Measurements from ENCODE around the gene SULT1C4.

The SULT1C4 gene

GRCh38 chr2:108376774-108377173, 980 bp upstream of the SULT1C4 start:
- no peak for DNase-seq

DNA sequence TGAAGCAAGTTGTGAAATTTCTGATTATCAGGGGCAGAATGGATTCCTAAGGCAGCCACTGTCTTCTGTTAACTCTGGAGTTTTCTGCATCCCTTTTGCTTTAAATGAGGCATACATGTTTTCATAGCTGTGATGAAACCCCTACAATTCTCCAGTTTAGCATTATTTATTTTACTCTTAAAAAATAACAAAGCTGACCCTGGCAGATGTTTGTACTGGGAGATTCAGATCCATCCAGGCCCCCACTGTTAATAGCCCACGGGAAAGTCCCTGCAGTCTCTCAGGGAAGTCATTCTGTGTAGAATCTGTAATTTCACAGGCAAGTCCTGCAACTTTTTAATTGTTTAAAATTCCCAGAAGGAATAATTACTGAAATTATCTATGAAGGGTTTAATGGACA, 353 bp upstream of the SULT1C4 start:
- DNase-seq: no peak

DNA sequence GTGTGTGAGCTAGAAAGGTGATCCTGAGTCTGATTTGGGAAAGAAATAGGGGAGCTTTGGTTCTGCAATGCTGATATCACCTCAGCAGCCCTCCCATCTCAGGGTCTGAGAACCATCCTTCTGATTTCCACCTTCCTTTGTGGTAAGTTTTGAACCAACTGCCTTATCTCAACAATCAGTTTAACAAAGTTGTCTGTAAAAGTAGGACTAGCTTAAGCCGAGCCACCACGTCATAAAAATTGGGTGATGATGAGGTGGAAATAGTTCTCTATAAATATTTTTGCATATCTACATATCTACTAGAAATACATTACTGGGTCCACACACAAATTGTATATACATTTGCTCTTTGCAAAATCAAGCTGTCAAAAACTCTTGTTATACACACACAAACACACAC, 1.1 kb downstream of the SULT1C4 start:
- DNase-seq: no peak

DNA sequence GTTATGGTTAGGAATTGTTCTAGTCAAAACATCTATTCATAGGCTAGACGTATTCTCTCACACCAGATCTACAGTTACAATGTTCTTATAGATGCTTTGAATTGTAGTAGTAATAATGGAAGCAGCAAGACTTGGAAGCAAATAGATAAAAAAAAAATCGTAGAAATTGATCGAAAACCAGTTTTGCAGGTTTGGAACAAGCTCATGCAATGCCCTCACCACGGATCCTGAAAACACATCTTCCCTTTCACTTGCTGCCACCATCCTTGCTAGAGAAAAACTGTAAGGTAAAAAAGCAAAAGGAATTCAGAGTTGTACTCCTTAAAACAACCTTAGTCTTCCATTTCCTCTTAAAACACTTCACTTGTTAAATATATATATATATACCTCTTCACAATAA, 4.4 kb downstream of the SULT1C4 start:
- no peak for DNase-seq

- DNase-seq: no peak
Measured at GRCh38 chr2:108383146-108383830, 5.5 kb downstream of the SULT1C4 start.

- no peak for DNase-seq
Measured at GRCh38 chr2:108384662-108385393, 7.1 kb downstream of the SULT1C4 start.

DNA sequence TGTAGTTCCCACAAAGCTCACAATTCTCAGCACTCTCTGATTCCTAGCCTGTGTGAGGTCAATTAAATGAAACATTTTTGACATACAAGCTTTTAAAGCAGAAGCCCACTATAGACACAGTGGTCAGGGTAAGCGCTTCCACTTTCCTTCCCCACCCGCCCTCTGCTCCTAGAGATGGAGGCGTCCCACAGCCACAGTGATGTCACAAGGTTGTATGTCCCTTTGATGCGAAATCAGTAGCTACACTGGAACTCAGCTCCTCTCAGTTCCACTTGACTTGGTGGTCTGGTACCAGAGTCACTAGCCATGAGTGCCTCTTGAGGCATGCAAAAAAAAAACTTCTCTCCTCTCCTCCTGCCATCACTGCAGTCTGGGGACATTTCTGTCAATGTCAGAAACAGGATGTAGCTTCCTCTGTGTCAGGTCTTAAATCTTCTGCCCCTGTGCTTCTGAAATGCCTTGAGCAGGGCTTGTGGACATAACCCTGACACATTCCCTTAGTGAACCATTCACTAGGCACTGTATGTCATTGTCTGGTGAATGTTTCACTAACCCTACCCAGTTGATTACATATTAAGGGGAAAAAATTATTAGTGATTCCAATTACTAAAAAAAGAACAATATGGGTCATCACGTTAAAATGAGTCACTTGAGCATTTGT, 7.8 kb downstream of the SULT1C4 start:
- DNase-seq: no peak

DNA sequence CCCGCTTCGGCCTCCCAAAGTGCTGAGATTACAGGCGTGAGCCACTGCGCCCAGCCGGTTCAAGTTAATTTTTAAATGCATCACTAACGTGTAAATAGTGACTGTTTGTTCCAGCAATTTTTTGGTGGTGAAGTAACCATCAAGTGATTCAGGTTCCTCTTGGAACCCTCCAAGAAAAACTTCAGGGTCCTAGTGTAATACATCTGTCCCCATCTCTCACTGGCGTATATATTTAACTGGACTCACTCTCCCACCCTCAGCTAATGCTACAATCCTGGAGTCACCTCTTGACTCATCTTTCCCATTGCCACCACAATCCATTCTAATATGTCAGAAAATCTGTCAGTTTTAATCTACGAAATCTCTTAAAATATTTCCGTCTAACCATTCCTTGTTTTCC, 10.3 kb downstream of the SULT1C4 start:
- DNase-seq: no peak

DNA sequence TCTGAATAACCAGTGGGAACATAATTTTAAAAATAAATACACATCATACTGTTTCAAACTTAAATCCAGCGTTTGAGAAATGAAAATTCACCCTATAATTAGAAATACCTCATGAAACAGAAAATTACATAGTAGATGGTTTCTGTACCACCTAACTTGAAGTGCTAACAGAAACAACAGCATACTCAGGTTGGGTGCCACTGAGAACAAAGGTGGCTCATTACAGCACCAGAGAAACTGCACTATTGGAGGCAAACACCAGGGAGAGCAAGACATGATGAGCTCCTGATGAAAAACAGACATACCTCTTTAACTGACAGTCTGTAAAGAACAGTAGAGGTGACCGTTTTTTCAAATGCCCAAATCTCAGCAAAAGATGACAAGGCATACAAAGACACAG, 12.6 kb downstream of the SULT1C4 start:
- no peak for DNase-seq

DNA sequence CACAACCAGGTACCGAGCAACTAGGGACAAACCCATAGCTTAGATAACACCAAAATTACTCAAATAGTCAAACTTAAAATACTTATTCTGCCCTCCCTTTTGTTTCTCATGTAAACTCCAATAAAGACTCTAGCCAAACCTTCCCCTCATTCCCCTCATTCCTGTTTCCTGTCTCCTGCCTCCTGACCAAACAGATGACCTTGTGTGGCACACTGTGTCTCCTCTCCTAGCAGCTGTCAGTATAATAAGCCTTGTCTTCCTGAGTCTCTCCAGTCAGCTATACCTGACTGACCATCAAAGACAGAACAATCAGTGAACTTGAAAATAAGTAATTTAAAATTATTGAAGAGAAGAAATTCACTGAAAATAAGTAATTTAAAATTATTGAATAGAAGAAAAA, 14.3 kb downstream of the SULT1C4 start:
- no peak for DNase-seq

- DNase-seq: no peak
Measured at GRCh38 chr2:108393197-108393596, 15.4 kb downstream of the SULT1C4 start.

- DNase-seq: no peak
Measured at GRCh38 chr2:108395155-108395554, 17.4 kb downstream of the SULT1C4 start.

DNA sequence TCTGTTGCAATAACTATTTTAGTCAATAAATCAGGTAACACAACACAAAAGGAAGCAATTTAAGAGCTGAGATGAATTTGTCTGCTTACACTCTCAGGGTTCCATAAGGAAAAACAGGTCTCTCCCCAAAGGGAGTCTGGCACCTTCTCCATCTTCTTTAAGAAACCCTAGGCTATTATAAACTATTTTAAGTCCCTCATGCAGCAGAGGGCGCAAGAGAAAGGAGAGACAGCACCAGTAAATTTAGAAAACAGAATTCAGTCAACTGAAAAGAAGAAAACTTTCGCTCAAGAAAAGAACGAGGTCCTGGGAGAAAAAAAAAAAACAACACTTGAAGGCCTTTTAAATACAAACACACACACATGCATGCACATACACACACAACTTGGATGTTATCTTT, 19.1 kb downstream of the SULT1C4 start:
- no peak for DNase-seq

DNA sequence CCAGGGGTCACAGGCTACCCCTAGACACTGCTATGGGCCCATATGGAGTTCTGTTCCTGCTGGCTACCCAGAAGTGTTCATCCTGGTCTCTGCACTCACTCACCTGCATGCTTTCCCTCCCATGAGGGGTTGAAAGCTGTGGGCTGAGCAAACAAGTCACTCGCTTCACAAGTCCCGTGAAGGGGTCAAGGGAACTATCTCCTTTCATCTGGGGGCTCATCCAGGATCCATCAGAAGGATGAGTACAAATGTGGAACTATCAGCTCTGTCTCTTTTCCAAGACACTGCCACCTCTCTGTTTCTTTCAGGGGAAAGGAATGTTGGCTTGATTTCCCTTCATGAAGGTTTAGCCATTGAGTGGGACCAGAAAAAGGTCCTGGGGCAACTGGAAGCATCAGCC, 21.7 kb downstream of the SULT1C4 start:
- DNase-seq: no peak

GRCh38 chr2:108401800-108402199, 24.0 kb downstream of the SULT1C4 start:
- no peak for DNase-seq

- no peak for DNase-seq
Measured at GRCh38 chr2:108403494-108403893, 25.7 kb downstream of the SULT1C4 start.

GRCh38 chr2:108404784-108405397, 27.1 kb downstream of the SULT1C4 start:
- no peak for DNase-seq

GRCh38 chr2:108407864-108408729, 30.3 kb downstream of the SULT1C4 start:
- no peak for DNase-seq

DNA sequence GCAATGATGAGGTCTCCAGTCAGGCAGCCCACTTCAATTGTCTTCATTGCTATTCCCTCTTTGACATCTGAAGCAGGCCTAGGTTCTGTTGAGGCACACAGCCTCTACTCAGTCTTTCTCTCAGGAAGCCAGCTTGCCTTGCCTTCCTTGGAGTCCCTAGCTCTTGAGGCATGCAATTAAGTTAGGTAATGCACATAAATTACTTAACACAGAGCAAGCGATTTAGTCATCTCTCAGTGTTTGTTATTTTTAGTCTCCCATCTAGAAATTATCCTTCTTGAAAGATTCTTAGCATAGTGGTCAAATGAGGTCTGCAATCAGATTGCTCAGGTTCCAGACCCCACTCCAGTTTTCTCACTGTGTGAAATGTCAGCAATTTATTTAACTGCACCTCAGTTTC, 32.0 kb downstream of the SULT1C4 start:
- no peak for DNase-seq

GRCh38 chr2:108412995-108413710, 35.4 kb downstream of the SULT1C4 start:
- no peak for DNase-seq

DNA sequence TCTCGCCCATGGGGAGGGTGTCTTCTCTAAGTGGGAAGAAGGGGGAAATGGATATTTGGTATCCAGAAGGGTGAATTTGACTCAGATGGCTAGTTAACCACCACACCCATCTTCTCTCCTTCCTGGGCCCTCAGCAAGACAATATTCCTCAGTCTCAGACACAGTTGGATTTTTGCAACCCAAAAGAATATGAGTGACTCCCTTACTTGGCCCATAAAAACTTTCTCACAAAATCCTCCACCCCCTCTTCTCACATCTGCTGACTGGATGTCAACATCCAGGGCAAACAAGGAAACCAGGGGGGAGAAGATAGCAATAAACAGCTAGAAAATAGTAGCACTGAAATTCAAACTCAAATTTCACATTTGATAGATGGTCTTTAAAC, 35.9 kb downstream of the SULT1C4 start:
- DNase-seq: no peak

- no peak for DNase-seq
Measured at GRCh38 chr2:108414256-108414876, 36.6 kb downstream of the SULT1C4 start.

Data from NCI-H526 treated with DMSO at 0.1 percent for 48 hours (cell line).